Mononuclear cell (primary cell): ENCODE measurements around the gene IL15RA. TPM values are rescaled to one million over a fixed set of nuclear protein-coding genes. Genes with fewer than 3 reads are reported as not detected.
"Not testable (repeated sequence)": the region's sequence is repeated elsewhere in the genome, so short reads cannot be mapped to it uniquely, and the experiment has no call there.

Experiments
- H3K27me3 ChIP-seq: 2 replicates; pipeline ENCODE4 v1.6.0; 2011; ENCODE audit warnings: low read length, control low read depth; ENCODE audit not compliant: insufficient read depth
- H3K4me1 ChIP-seq: 2 replicates; pipeline ENCODE4 v1.5.1; 2011; ENCODE audit warnings: mild to moderate bottlenecking, low read length, control low read depth; ENCODE audit not compliant: insufficient read depth
- H3K4me3 ChIP-seq: 2 replicates; pipeline ENCODE4 v1.5.1; 2011; ENCODE audit warnings: mild to moderate bottlenecking, low read length, moderate library complexity
- H3K9me3 ChIP-seq: 2 replicates; pipeline ENCODE4 v1.5.1; 2011; ENCODE audit warnings: low read depth, mild to moderate bottlenecking, control low read depth, low read length
- total RNA-seq: library from RNA; depleted of rRNA; stranded (reverse); fragments of >200 nt; gene quantifications from one replicate; pipeline ENCODE4 v1.2.3, GENCODE V29; 2012

Gene IL15RA
- total RNA-seq, 1 donor, result 5.1 TPM

DNA sequence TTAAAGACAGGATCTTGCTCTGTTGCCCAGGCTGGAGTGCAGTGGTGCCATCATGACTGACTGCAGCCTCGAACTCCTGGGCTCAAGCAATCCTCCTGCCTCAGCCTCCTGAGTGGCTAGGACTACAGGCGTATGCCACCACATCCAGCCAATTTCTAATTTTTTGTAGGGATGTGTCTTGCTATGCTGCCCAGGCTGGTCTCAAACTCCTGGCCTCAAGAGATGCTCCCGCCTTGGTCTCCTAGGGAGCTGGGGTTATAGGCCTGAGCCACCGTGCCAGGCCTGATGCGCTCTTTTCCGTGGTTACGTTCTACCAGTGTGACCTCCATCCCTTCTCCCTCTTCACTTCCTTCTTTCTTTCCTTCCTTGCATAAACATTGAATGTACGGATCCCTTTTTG, 34.2 kb upstream of the IL15RA start:
- Histone ChIP-seq H3K4me1 (peaks cover 15% of the 10 kb centered on the region), H3K4me3 (no peak overlapping the region), H3K27me3 (no peaks in the 10 kb centered on the region), H3K9me3 (no peaks in the 10 kb centered on the region)

DNA sequence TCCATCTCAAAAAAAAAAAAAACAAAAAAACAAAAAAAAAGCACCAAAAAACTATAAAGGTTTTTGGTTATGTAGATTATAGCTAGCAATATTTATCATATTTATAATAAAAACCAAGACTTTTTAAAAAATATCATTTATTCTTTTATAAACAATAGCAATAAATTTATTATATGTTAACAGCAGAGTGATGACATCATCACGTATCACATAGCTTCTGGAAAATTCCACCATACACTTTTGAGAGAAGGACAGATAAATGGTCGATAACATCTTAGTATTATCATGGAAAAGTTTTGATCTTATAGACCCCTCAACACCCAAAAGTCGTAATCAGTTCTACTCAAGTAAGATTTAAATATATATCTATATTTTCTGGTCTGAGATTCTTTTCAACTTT, 33.2 kb upstream of the IL15RA start:
- Histone ChIP-seq H3K9me3 (no peaks in the 10 kb centered on the region), H3K27me3 (no peaks in the 10 kb centered on the region), H3K4me1 (peaks cover 15% of the 10 kb centered on the region), H3K4me3 (no peak overlapping the region)

DNA sequence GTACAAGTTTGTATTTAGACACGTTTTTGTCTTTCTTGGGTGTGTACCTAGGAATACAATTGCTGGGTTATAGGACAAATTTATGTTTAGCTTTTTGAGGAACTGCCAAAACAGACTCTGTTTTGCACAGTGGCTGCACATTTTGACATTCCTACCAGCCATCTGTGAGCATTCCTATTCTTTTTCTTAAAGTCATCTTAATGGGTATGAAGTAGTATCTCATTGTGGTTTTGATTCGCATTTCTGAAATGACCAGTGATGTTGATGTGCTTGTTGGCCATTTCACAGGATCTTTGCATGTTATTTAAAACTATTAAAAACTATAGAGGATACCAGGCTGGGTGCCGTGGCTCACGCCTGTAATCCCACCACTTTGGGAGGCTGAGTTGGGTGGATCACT, 32.6 kb upstream of the IL15RA start:
- H3K4me3 ChIP-seq, result no peak overlapping the region
- no peaks in the 10 kb centered on the region for H3K9me3 ChIP-seq
- peaks cover 12% of the 10 kb centered on the region for H3K4me1 ChIP-seq

DNA sequence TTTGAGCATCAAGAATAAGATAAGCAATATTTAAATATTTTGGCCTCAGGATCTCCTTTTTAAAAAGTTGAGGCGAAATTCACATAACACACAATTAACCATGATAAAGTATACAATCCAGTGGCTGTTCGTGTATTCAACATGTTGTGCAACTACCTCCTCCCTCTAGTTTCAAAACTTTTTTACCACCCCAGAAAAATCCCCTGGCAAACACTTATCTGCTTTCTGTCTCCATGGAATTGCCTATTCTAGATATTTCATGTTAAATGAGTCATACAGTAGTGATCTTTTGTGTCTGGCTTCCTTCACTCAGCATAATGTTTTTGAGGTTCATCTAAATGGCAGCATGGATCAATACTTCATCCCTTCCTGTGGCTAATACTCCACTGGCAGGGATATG, 31.8 kb upstream of the IL15RA start:
- Histone ChIP-seq H3K9me3 (no peaks in the 10 kb centered on the region), H3K4me3 (no peak overlapping the region), H3K4me1 (peaks cover 4% of the 10 kb centered on the region), H3K27me3 (no peaks in the 10 kb centered on the region)

More for the DNA sequence above, 32.6 kb upstream of the IL15RA start:
- no peaks in the 10 kb centered on the region for H3K27me3 ChIP-seq

GRCh38 chr10:6008497-6009142, 31.3 kb upstream of the IL15RA start:
- H3K9me3 ChIP-seq, result no peaks in the 10 kb centered on the region
- H3K4me3 ChIP-seq, result no peak overlapping the region
- H3K27me3 ChIP-seq, result no peaks in the 10 kb centered on the region
- H3K4me1 ChIP-seq, result no peaks in the 10 kb centered on the region

DNA sequence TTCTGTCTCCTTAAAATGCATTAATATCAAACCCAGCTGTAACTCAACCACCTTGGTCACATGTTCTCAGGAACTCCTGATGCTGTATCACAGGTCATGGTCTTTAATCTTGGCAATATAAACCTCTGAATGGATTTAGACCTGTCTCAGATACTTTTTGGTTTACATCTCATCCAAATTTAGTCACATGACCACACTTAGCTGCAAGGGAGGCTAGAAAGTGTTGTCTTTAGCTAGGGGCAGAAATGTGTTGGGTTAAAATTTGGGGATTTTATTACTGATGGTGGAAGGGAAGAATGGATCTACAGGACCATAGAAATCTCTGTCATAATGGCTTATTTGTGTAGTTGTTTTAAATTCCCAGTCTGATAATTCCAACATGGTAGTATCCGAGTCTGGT, 29.6 kb upstream of the IL15RA start:
- no peaks in the 10 kb centered on the region for H3K9me3 ChIP-seq
- no peaks in the 10 kb centered on the region for H3K4me1 ChIP-seq
- H3K27me3 ChIP-seq, result no peaks in the 10 kb centered on the region
- H3K4me3 ChIP-seq, result no peak overlapping the region

- Histone ChIP-seq H3K4me1 (no peaks in the 10 kb centered on the region), H3K9me3 (no peaks in the 10 kb centered on the region), H3K27me3 (no peaks in the 10 kb centered on the region), H3K4me3 (no peak overlapping the region)
These were observed 29.2 kb upstream of the IL15RA start for GRCh38 chr10:6006546-6006945.

DNA sequence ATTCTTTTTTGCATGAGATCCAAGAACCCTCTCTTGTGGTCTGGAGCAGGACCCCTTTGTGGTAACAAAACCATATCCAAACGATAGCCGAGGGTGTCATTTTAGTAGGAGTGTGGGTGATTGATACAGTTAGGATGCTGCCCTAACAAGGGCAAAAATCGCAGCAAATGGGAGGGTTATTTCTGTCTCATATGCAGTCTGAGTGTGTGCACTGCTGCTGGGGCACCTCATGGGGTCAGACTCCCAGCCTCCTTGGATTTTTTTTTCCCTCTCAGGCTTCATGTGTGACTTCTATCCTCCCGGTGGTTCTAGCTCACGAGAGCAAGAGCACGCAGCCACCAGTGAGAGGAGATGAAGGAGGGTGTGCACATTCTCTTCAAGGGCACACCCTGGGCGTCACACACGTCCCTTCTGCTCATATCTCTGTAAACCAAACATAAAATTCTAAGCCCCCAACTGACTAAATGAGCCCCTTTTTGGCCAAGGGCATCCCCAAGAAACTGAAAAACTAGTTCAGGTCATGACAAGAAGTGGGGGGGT, 28.6 kb upstream of the IL15RA start:
- Histone ChIP-seq H3K9me3 (no peaks in the 10 kb centered on the region), H3K4me1 (no peaks in the 10 kb centered on the region), H3K4me3 (no peak overlapping the region), H3K27me3 (no peaks in the 10 kb centered on the region)

DNA sequence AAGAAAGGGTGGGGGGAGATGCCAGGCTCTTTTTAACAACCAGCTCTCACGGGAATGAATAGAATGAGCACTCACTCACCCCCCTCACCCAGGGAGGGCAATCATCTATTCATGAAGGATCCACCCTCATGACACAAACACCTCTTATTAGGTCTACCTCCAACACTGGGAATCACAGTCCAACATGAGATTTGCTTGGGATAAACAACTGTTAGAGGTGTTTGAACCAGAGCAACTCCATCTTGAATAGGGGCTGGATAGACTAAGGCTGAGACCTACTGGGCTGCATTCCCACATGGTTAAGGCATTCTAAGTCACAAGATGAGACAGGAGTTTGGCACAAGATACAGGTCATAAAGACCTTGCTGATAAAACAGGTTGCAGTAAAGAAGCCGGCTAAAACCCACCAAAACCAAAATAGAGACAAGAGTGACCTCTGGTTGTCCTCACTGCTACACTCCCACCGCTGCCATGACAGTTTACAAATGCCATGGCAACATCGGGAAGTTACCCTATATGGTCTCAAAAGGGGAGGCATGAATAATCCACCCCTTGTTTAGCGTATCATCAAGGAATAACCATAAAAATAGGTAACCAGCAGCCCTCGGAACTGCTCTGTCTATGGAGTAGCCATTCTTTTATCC, 27.9 kb upstream of the IL15RA start:
- not testable (repeated sequence) for H3K4me3 ChIP-seq, H3K27me3 ChIP-seq, H3K4me1 ChIP-seq, H3K9me3 ChIP-seq

GRCh38 chr10:6002809-6003510, 25.6 kb upstream of the IL15RA start:
- H3K27me3 ChIP-seq, result no peaks in the 10 kb centered on the region
- no peaks in the 10 kb centered on the region for H3K4me1 ChIP-seq
- no peaks in the 10 kb centered on the region for H3K9me3 ChIP-seq
- H3K4me3 ChIP-seq, result no peak overlapping the region

DNA sequence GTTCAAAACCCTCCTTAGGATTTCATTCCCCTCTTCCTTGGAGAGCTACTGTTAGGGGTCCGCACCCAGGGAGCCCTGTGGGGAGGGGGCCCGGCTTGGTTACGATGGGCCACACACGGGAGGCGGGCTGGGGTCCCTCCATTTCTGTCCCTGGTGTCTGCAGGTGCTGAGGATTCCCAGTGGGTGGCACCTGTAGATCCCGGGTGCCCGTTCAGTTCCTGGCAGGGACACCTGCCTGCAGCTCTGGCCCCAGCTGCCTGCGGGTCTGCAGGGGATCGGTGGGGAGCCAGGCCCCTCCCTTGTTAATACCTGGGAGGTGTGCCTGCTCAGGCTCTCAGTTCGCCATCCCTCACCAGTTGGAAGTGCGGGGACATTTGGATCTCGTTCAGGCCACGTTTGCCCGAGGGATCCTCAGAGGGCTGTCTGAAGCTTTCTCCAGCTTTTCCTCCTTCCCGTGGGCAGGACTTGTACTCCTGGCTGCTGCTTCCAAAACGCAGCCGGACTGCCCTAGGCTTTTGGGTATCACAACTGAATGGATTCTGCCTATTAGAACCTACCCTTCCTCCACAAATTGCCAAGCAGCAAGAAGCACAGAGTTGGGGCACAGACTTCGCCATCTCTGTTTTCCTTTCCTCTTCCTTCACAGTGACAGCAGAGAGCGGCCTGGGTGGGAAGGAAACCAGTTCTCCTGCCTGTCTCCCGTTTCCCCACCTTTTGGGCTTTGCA, 22.3 kb upstream of the IL15RA start:
- H3K4me1 ChIP-seq, result no peaks in the 10 kb centered on the region
- H3K9me3 ChIP-seq, result no peaks in the 10 kb centered on the region
- no peaks in the 10 kb centered on the region for H3K27me3 ChIP-seq
- H3K4me3 ChIP-seq, result no peak overlapping the region

GRCh38 chr10:5996696-5997095, 19.4 kb upstream of the IL15RA start:
- Histone ChIP-seq H3K27me3 (no peaks in the 10 kb centered on the region), H3K4me3 (no peak overlapping the region), H3K4me1 (no peaks in the 10 kb centered on the region), H3K9me3 (peaks cover 8% of the 10 kb centered on the region)

GRCh38 chr10:5992398-5992797, 15.1 kb upstream of the IL15RA start:
- H3K27me3 ChIP-seq, result no peaks in the 10 kb centered on the region
- H3K4me3 ChIP-seq, result no peak overlapping the region
- no peaks in the 10 kb centered on the region for H3K4me1 ChIP-seq
- H3K9me3 ChIP-seq, result peaks cover 9% of the 10 kb centered on the region

- Histone ChIP-seq H3K9me3 (peaks cover 9% of the 10 kb centered on the region), H3K4me3 (no peak overlapping the region), H3K4me1 (no peaks in the 10 kb centered on the region), H3K27me3 (no peaks in the 10 kb centered on the region)
These were observed 14.4 kb upstream of the IL15RA start for GRCh38 chr10:5991708-5992107.

DNA sequence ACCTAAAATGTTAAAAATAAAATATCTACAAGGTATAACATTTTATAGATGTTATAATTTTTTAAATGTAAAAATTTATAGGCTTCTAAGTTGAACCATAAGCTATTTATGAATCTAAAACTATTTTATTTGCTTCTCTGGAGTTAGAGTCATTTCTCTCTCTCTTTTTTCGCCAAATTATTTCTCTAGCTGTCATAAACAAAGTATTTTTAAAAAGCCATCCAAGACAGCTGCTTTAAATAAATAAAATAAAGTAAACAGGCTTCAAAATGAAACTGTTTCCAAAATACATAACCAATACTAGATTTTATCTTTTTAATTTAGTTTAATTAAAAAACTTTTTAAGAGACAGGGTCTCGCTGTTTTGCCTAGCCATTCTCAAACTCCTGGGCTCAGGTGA, 12.4 kb upstream of the IL15RA start:
- Histone ChIP-seq H3K9me3 (peaks cover 9% of the 10 kb centered on the region), H3K4me3 (no peak overlapping the region), H3K27me3 (no peaks in the 10 kb centered on the region), H3K4me1 (no peaks in the 10 kb centered on the region)
